RWPE1 (cell line): ENCODE results near the gene CLCN5.

ENCODE experiments used
- CTCF ChIA-PET: fragments of 350-600 bp; sonication (Branson Sonifier 250); formaldehyde crosslinking; extraction: SDS; loops from one replicate; lab custom pipeline; 2021; lab: Yijun Ruan, JAX
- POLR2A ChIA-PET: fragments of 400-600 bp; formaldehyde crosslinking; extraction: SDS; loops from one replicate; lab custom pipeline; 2020; ENCODE audit warnings: antibody characterized with exemption; ENCODE audit not compliant: low non-redundant PET; lab: Yijun Ruan, JAX
- DNase-seq: peaks from one replicate; pipeline ENCODE4 v3.0.0; 2012; ENCODE audit warnings: low spot score
- H3K27ac ChIP-seq: fragments of 450-650 bp; 2 replicates; pipeline ENCODE4 v1.5.1; 2017
- CTCF ChIP-seq: fragments of 450-650 bp; conservative IDR thresholded peaks from 2 replicates; pipeline ENCODE4 v1.5.1; 2017; ENCODE audit warnings: low read depth, mild to moderate bottlenecking

The CLCN5 gene

GRCh38 chrX:50075630-50076339 lies 153.4 kb downstream of the CLCN5 start:
- CTCF ChIA-PET = no interaction called here
- POLR2A ChIA-PET = no interaction called here
- H3K27ac ChIP-seq = no peak overlapping the region
- no peak for TF ChIP-seq CTCF
- no peak for DNase-seq

GRCh38 chrX:50081282-50081889 lies 159.0 kb downstream of the CLCN5 start:
- no peak overlapping the region for H3K27ac ChIP-seq
- DNase-seq = no peak
- TF ChIP-seq CTCF = no peak
- ChIA-PET CTCF (no interaction called here), POLR2A (no interaction called here)

- CTCF ChIA-PET = no interaction called here
Observed at GRCh38 chrX:50082741-50083140, 160.3 kb downstream of the CLCN5 start.

GRCh38 chrX:50088645-50089044 lies 166.2 kb downstream of the CLCN5 start:
- CTCF ChIA-PET = no interaction called here
- no peak for TF ChIP-seq CTCF
- no peak overlapping the region for H3K27ac ChIP-seq

More at GRCh38 chrX:50082741-50083140, 160.3 kb downstream of the CLCN5 start:
- POLR2A ChIA-PET = no interaction called here
- no peak for DNase-seq
- TF ChIP-seq CTCF = no peak
- no peak overlapping the region for H3K27ac ChIP-seq

GRCh38 chrX:50093625-50094024 lies 171.2 kb downstream of the CLCN5 start:
- no peak for DNase-seq
- no peak for TF ChIP-seq CTCF
- POLR2A ChIA-PET = no interaction called here
- CTCF ChIA-PET = no interaction called here
- H3K27ac ChIP-seq = no peak overlapping the region

More at GRCh38 chrX:50088645-50089044, 166.2 kb downstream of the CLCN5 start:
- DNase-seq = no peak
- POLR2A ChIA-PET = no interaction called here

DNA sequence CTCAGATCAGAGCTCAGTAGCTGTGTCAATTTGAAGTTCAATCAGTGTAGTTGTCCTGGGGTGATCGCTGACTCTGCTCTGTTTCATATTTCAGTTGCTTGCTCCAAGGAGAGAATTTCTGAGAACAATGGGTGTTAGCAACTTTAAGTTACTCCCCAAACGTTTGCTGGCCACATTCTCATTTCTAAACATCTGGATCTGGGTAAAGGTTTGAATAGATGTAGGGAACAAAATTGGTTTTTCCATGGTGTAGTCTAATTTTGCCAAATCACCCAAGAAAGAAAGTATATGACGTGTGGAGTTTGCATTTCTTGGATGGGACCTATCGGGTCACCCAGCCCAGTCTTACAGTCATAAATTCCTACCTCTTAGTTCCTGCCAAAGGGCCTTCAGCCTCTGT lies 174.7 kb downstream of the CLCN5 start:
- CTCF ChIA-PET = no interaction called here

More for the DNA sequence above, 174.7 kb downstream of the CLCN5 start:
- POLR2A ChIA-PET = no interaction called here
- no peak for TF ChIP-seq CTCF
- no peak for DNase-seq
- H3K27ac ChIP-seq = no peak overlapping the region
